GM12878 (cell line): ENCODE results near the gene NBR1. TPM values are rescaled to one million over a fixed set of nuclear protein-coding genes. Genes with fewer than 3 reads are reported as not detected.
A peak's percentile ranks its signal among the peaks of the same experiment; 100 is the strongest.

Experiments used
- ATAC-seq: fragments of 200-7000 bp; cut with Tn5 transposase; 3 replicates; pipeline ENCODE4 v1.9.1; 2020; ENCODE audit warnings: mild to moderate bottlenecking, moderate library complexity
- BruUV-seq: library from RNA; stranded (reverse); fragments of 400-500 nt; replicated peaks from 2 replicates; lab custom pipeline; 2021; lab: Mats Ljungman, UMichigan
- CTCF ChIA-PET: fragments of 300-600 bp; sonication (Branson Sonifier 250); formaldehyde crosslinking; extraction: SDS; loops from one replicate; lab custom pipeline; 2021; ENCODE audit warnings: inconsistent platforms; lab: Yijun Ruan, JAX
- POLR2A ChIA-PET: fragments of 350-600 bp; formaldehyde crosslinking; extraction: SDS; loops from one replicate; lab custom pipeline; 2021; ENCODE audit warnings: inconsistent platforms; lab: Charles Lee
- RAD21 ChIA-PET: fragments of 300-600 bp; sonication (Branson Sonifier 250); formaldehyde crosslinking; loops from one replicate; lab custom pipeline; 2023; ENCODE audit warnings: antibody characterized with exemption; ENCODE audit not compliant: unreplicated experiment; lab: Charles Lee
- SMC1A ChIA-PET: fragments of 300-600 bp; sonication (Branson Sonifier 250); formaldehyde crosslinking; loops from one replicate; lab custom pipeline; 2023; ENCODE audit not compliant: unreplicated experiment, uncharacterized antibody; lab: Charles Lee
- DNase-seq: peaks from one replicate; pipeline ENCODE4 v3.0.0-alpha.2; 2011; ENCODE audit warnings: low read depth, low spot score
- FAIRE-seq: peaks from 3 replicates; lab custom pipeline; 2011; peaks lifted over from hg19 to GRCh38; lab: Jason Lieb, UNC
- H2AFZ ChIP-seq: 2 replicates; pipeline ENCODE4 v1.6.0; 2011; ENCODE audit warnings: low read depth, low read length, control low read depth; ENCODE audit not compliant: control insufficient read depth
- H3K27ac ChIP-seq: 2 replicates; pipeline ENCODE4 v1.5.1; 2011; ENCODE audit warnings: control low read depth; ENCODE audit not compliant: control insufficient read depth, insufficient read depth
- H3K27me3 ChIP-seq, 2 experiments: replicated peaks in 1 of 2; 2 replicates each; pipeline versions ENCODE4 v1.6.0 to v1.6.1; 2011; ENCODE audit warnings: low read length in 1 of 2; ENCODE audit not compliant: control insufficient read depth in 2 of 2, insufficient read depth in 2 of 2
- H3K36me3 ChIP-seq, 2 experiments: 2 replicates each; pipeline ENCODE4 v1.5.1; 2011; ENCODE audit warnings: low read length in 1 of 2; ENCODE audit not compliant: control insufficient read depth in 2 of 2, insufficient read depth in 2 of 2
- H3K4me1 ChIP-seq: 2 replicates; pipeline ENCODE4 v1.6.1; 2011; ENCODE audit warnings: mild to moderate bottlenecking, low read length, moderate library complexity, mixed read lengths; ENCODE audit not compliant: control insufficient read depth, insufficient read depth
- H3K4me2 ChIP-seq: 2 replicates; pipeline ENCODE4 v1.6.0; 2011; ENCODE audit warnings: control low read depth; ENCODE audit not compliant: control insufficient read depth, insufficient read depth
- H3K4me3 ChIP-seq: fragments of 200-600 bp; sonication (generic); 2 replicates; pipeline ENCODE4 v1.5.1; 2016
- H3K79me2 ChIP-seq: 2 replicates; pipeline ENCODE4 v1.6.0; 2011; ENCODE audit warnings: low read length; ENCODE audit not compliant: control insufficient read depth, insufficient read depth
- H3K9ac ChIP-seq: 2 replicates; pipeline ENCODE4 v1.8.0; 2011; ENCODE audit warnings: low read length, control low read depth, mixed read lengths; ENCODE audit not compliant: control insufficient read depth, insufficient read depth
- H3K9me3 ChIP-seq: replicated peaks from 3 replicates; pipeline ENCODE4 v1.5.1; 2011; ENCODE audit warnings: mild to moderate bottlenecking, low read length; ENCODE audit not compliant: control insufficient read depth, insufficient read depth
- H4K20me1 ChIP-seq: 2 replicates; pipeline ENCODE4 v1.6.0; 2011; ENCODE audit not compliant: control insufficient read depth, insufficient read depth
- ATF7 ChIP-seq: fragments of 450-650 bp; IDR thresholded peaks from 2 replicates; pipeline ENCODE4 v1.6.1; 2016; ENCODE audit warnings: low read depth, mild to moderate bottlenecking
- CREB1 ChIP-seq: IDR thresholded peaks from 2 replicates; pipeline ENCODE4 v1.6.1; 2012; ENCODE audit warnings: low read depth, mild to moderate bottlenecking, inconsistent platforms
- E4F1 ChIP-seq: fragments of 450-650 bp; IDR thresholded peaks from 2 replicates; pipeline ENCODE4 v1.6.1; 2018; ENCODE audit warnings: borderline replicate concordance, mild to moderate bottlenecking; ENCODE audit not compliant: partially characterized antibody
- KAT2A ChIP-seq: conservative IDR thresholded peaks from 2 replicates; pipeline ENCODE4 v1.6.1; 2011; ENCODE audit warnings: low read depth, low read length; ENCODE audit not compliant: control insufficient read depth
- NFXL1 ChIP-seq: fragments of 450-650 bp; IDR thresholded peaks from 2 replicates; pipeline ENCODE4 v1.6.1; 2017; ENCODE audit warnings: antibody characterized with exemption, mild to moderate bottlenecking, borderline replicate concordance
- NKRF ChIP-seq: fragments of 450-650 bp; conservative IDR thresholded peaks from 2 replicates; pipeline ENCODE4 v1.6.1; 2017; ENCODE audit warnings: mild to moderate bottlenecking, moderate library complexity
- NR2F1 ChIP-seq: fragments of 450-650 bp; conservative IDR thresholded peaks from 2 replicates; pipeline ENCODE4 v1.6.1; 2017; ENCODE audit warnings: mild to moderate bottlenecking
- POU2F2 ChIP-seq: IDR thresholded peaks from 3 replicates; pipeline ENCODE4 v1.6.1; 2011; ENCODE audit warnings: low read depth, mild to moderate bottlenecking, low read length, borderline replicate concordance
- RFX5 ChIP-seq: IDR thresholded peaks from 2 replicates; pipeline ENCODE4 v1.6.1; 2011; ENCODE audit warnings: low read depth, low read length, improper control_type of control experiment
- YY1 ChIP-seq: IDR thresholded peaks from 2 replicates; pipeline ENCODE4 v1.6.1; 2011; ENCODE audit warnings: low read depth, mild to moderate bottlenecking, low read length
- ZNF217 ChIP-seq: fragments of 450-650 bp; IDR thresholded peaks from 2 replicates; pipeline ENCODE4 v1.6.1; 2017; ENCODE audit warnings: antibody characterized with exemption, mild to moderate bottlenecking
- ZNF687 ChIP-seq: fragments of 450-650 bp; IDR thresholded peaks from 2 replicates; pipeline ENCODE4 v1.6.1; 2017; ENCODE audit warnings: mild to moderate bottlenecking, moderate library complexity
- WGBS: methylation state at CpG from one replicate; pipeline ENCODE4 v1.1.6; 2016; ENCODE audit warnings: low lambda C conversion rate; ENCODE audit not compliant: insufficient replicate concordance, insufficient coverage; ENCODE audit errors: missing lambda C conversion rate; 5-methylcytosine and 5-hydroxymethylcytosine counted together
- in situ Hi-C: fragments of 300-500 bp; cut with MboI; formaldehyde crosslinking; loops from 9 replicates; pipeline ENCODE4 v1.14.3; 2018; ENCODE audit warnings: mixed read lengths
- intact Hi-C: fragments of 100-400 bp; cut with micrococcal nuclease; formaldehyde crosslinking; loops from one replicate; pipeline ENCODE4 v1.14.2; 2022; ENCODE audit not compliant: unreplicated experiment
- polyA plus RNA-seq, 11 experiments: library from polyadenylated mRNA; depleted of rRNA in 4 of 11; unstranded in 6 of 11; stranded (reverse) in 5 of 11; fragments of >200 nt; fragmentation: Nextera tagmentation in 4 of 11; fragmentation: Illumina TruSeq in 1 of 11; extraction: Ambion mirVana in 4 of 11; extraction: Trizol in 1 of 11; gene quantifications; 1 replicate in 1 of 11; 2 replicates in 10 of 11; pipeline versions ENCODE4 v1.2.1 to v1.2.3, GENCODE V29; 2011 to 2016; ENCODE audit warnings: inconsistent platforms in 2 of 11, missing spikeins in 2 of 11, low read depth in 1 of 11
- total RNA-seq, 4 experiments: library from RNA; depleted of rRNA in 3 of 4; stranded (reverse); fragments of >200 nt in 3 of 4; fragmentation: Illumina TruSeq in 1 of 4; extraction: Trizol in 1 of 4; gene quantifications; 2 replicates each; pipeline versions ENCODE4 v1.2.1 to v1.2.3, GENCODE V29; 2013 to 2021

NBR1 gene
- total and polyA plus RNA-seq, 10 of the 15 experiments (the other 5 are each of a cell fraction or from before 2014, with no cell fraction given): 3.5 to 55.2 (median 28.2) TPM

GRCh38 chr17:43215341-43215740 lies 44.3 kb downstream of the NBR1 start:
- no peak for ATAC-seq
- Histone ChIP-seq H3K79me2 (peaks cover 17% of the 10 kb centered on the region), H3K9ac (no peak overlapping the region), H3K27me3 (no peaks in the 10 kb centered on the region), H3K36me3 (peaks cover 2 to 14% of the 10 kb centered on the region in 2 experiments; a peak in 3 of 4 replicates), H3K4me3 (no peak overlapping the region)
- TSS peak; percentile 1 for BruUV-seq
- TF ChIP-seq CREB1 (no peak), KAT2A (no peak), ZNF687 (no peak), NR2F1 (no peak), E4F1 (no peak), RFX5 (no peak), NKRF (no peak), ZNF217 (no peak), POU2F2 (no peak), NFXL1 (no peak), ATF7 (no peak), YY1 (no peak)
- TF ChIP-seq, all 136 proteins: peak for 0
- FAIRE-seq (no peak), DNase-seq (no peak)
- 100% methylated on average over 3 of the region's 3 CpGs for WGBS
- H3K4me1 ChIP-seq: peaks cover 10% of the 10 kb centered on the region
- intact Hi-C loops: no loop called here
- in situ Hi-C loops: loop anchor here (10.0 to 25.0 kb wide), 9 partner anchors 99 to 1647 kb away; partner anchors contain the start of genes DNAJC7, EIF1, HDAC5 and MEOX1
- SMC1A ChIA-PET: no interaction called here
- POLR2A ChIA-PET: no interaction called here
- H4K20me1 ChIP-seq: no peaks in the 10 kb centered on the region
- no peaks in the 10 kb centered on the region for H3K9me3 ChIP-seq
- CTCF ChIA-PET: no interaction called here
- RAD21 ChIA-PET: no interaction called here
- no peak overlapping the region for H2AFZ ChIP-seq
- H3K27ac ChIP-seq: no peak overlapping the region
- no peak overlapping the region for H3K4me2 ChIP-seq
